Measurements from ENCODE around the gene MEGF9. TPM values are rescaled to one million over a fixed set of nuclear protein-coding genes. Genes with fewer than 3 reads are reported as not detected.
A peak's percentile ranks its signal among the peaks of the same experiment; 100 is the strongest.

The MEGF9 gene
- total and polyA plus RNA-seq, 2 of the 13 experiments (the other 11 are each of a cell fraction or from before 2014, with no cell fraction given) = 3.1 to 3.3 TPM

DNA sequence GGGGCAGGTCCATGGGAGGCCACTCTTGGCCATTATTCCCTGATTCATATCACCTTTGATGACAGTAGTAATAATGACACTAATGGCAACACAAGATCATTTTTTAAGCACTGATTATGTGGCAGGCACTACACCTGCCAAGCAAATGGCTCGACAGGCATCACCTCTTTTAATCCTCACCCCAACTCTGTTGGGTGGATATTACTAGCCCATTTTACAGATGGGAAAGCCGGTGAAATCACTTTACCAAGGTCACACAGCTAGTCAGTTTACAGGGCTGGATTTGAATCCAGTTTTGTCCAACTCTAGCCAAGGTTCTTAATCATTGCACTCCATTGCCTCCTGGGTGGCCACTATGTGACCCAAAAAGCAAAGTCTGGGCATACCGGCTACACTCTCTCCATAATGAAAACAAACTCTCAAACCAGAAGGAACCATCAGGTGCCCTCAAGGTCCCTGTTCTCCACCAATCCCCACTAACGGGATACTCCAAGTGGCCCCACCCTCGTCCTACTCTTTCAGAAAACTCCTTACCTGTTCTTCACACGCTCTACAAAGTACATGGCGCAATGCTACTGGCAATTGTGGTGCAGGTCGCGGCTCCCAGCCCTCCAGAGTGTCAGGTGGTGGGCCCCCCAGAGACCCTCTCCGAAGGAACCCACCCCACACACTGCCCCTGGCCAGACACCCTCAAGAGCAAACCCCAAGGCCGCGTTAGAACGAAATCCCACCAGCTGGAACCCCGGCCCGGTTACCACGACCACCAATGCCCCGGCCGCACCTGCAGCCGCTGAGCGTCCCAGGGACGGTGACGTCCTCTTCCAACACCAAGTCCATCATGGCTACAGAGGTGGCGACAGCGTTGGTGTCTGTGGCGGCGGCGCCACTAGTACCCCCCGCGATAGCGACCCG, 134.9 kb downstream of the MEGF9 start (continued):
- TF ChIP-seq ZNF776 (CRISPR knock-in tag; IDR thresholded peaks at IDR 0.05) = 0 out of 2 replicates have a peak, but pooled peaks have one; percentile 12
- TF ChIP-seq ZSCAN12 (CRISPR knock-in tag; IDR thresholded peaks at IDR 0.05) = no peak
- TF ChIP-seq CAMTA2 (CRISPR knock-in tag; IDR thresholded peaks at IDR 0.05; ENCODE audit: borderline replicate concordance) = no peak
- no peak for TF ChIP-seq ZNF598 (CRISPR knock-in tag; IDR thresholded peaks at IDR 0.05; ENCODE audit: borderline replicate concordance)
- no peak for TF ChIP-seq SP2 (CRISPR knock-in tag; IDR thresholded peaks at IDR 0.05)
- TF ChIP-seq ZNF660 (CRISPR knock-in tag; IDR thresholded peaks at IDR 0.05; ENCODE audit: borderline replicate concordance, low read depth) = no peak
- peak; percentile 45; the same call in 1 of the 2 replicates for TF ChIP-seq TBX2 (CRISPR knock-in tag; IDR thresholded peaks at IDR 0.05; ENCODE audit: borderline replicate concordance)
- TF ChIP-seq ZNF547 (CRISPR knock-in tag; IDR thresholded peaks at IDR 0.05) = no peak
- TF ChIP-seq AGO1 (IDR thresholded peaks at IDR 0.05; ENCODE audit: low read depth, low read length, poor library complexity, severe bottlenecking) = peak; percentile 36
- TF ChIP-seq CREM (IDR thresholded peaks at IDR 0.05) = no peak
- no peak for TF ChIP-seq CREM (CRISPR knock-in tag; IDR thresholded peaks at IDR 0.05)
- TF ChIP-seq, protein P1, sequence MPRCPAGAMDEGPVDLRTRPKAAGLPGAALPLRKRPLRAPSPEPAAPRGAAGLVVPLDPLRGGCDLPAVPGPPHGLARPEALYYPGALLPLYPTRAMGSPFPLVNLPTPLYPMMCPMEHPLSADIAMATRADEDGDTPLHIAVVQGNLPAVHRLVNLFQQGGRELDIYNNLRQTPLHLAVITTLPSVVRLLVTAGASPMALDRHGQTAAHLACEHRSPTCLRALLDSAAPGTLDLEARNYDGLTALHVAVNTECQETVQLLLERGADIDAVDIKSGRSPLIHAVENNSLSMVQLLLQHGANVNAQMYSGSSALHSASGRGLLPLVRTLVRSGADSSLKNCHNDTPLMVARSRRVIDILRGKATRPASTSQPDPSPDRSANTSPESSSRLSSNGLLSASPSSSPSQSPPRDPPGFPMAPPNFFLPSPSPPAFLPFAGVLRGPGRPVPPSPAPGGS (CRISPR knock-in tag; IDR thresholded peaks at IDR 0.05) = 0 out of 2 replicates have a peak, but pooled peaks have one; percentile 32
- no peak for TF ChIP-seq ZNF138 (CRISPR knock-in tag; IDR thresholded peaks at IDR 0.05; ENCODE audit: low read depth)
- TF ChIP-seq HNRNPH1 (optimal IDR thresholded peaks at IDR 0.05; ENCODE audit: low read depth, low read length) = no peak
- no peak for TF ChIP-seq ZSCAN20 (CRISPR knock-in tag; IDR thresholded peaks at IDR 0.05; ENCODE audit: borderline replicate concordance)
- no peak for TF ChIP-seq ZNF484 (CRISPR knock-in tag; IDR thresholded peaks at IDR 0.05; ENCODE audit: borderline replicate concordance, low read depth)
- TF ChIP-seq CHD4 (IDR thresholded peaks at IDR 0.05; ENCODE audit: borderline replicate concordance, low read length) = peak; percentile 72; the same call in 1 of the 2 replicates
- TF ChIP-seq NFIB (CRISPR knock-in tag; IDR thresholded peaks at IDR 0.05; ENCODE audit: borderline replicate concordance) = no peak
- TF ChIP-seq, protein P2, sequence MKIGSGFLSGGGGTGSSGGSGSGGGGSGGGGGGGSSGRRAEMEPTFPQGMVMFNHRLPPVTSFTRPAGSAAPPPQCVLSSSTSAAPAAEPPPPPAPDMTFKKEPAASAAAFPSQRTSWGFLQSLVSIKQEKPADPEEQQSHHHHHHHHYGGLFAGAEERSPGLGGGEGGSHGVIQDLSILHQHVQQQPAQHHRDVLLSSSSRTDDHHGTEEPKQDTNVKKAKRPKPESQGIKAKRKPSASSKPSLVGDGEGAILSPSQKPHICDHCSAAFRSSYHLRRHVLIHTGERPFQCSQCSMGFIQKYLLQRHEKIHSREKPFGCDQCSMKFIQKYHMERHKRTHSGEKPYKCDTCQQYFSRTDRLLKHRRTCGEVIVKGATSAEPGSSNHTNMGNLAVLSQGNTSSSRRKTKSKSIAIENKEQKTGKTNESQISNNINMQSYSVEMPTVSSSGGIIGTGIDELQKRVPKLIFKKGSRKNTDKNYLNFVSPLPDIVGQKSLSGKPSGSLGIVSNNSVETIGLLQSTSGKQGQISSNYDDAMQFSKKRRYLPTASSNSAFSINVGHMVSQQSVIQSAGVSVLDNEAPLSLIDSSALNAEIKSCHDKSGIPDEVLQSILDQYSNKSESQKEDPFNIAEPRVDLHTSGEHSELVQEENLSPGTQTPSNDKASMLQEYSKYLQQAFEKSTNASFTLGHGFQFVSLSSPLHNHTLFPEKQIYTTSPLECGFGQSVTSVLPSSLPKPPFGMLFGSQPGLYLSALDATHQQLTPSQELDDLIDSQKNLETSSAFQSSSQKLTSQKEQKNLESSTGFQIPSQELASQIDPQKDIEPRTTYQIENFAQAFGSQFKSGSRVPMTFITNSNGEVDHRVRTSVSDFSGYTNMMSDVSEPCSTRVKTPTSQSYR (CRISPR knock-in tag; IDR thresholded peaks at IDR 0.05; ENCODE audit: borderline replicate concordance) = no peak
- no peak for TF ChIP-seq ZFP36L1 (CRISPR knock-in tag; IDR thresholded peaks at IDR 0.05)
- TF ChIP-seq ZFP82 (CRISPR knock-in tag; IDR thresholded peaks at IDR 0.05; ENCODE audit: borderline replicate concordance) = 0 out of 2 replicates have a peak, but pooled peaks have one; percentile 54
- no peak for TF ChIP-seq ZNF34 (CRISPR knock-in tag; IDR thresholded peaks at IDR 0.05; ENCODE audit: borderline replicate concordance)
- TF ChIP-seq ZNF33A (CRISPR knock-in tag; IDR thresholded peaks at IDR 0.05; ENCODE audit: borderline replicate concordance) = no peak
- no peak for TF ChIP-seq ISL2 (CRISPR knock-in tag; IDR thresholded peaks at IDR 0.05)
- TF ChIP-seq, protein P3, sequence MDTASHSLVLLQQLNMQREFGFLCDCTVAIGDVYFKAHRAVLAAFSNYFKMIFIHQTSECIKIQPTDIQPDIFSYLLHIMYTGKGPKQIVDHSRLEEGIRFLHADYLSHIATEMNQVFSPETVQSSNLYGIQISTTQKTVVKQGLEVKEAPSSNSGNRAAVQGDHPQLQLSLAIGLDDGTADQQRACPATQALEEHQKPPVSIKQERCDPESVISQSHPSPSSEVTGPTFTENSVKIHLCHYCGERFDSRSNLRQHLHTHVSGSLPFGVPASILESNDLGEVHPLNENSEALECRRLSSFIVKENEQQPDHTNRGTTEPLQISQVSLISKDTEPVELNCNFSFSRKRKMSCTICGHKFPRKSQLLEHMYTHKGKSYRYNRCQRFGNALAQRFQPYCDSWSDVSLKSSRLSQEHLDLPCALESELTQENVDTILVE (CRISPR knock-in tag; IDR thresholded peaks at IDR 0.05) = no peak
